Right ventricle myocardium superior (tissue), 1 donor: ENCODE data around the gene CDK17. TPM values are rescaled to one million over a fixed set of nuclear protein-coding genes. Genes with fewer than 3 reads are reported as not detected.
"Not testable (repeated sequence)": the region's sequence is repeated elsewhere in the genome, so short reads cannot be mapped to it uniquely, and the experiment has no call there.

ENCODE experiments used
- ATAC-seq: fragments of 200-7000 bp; cut with Tn5 transposase; one replicate; pipeline ENCODE4 v1.9.1; 2020; ENCODE audit warnings: mild to moderate bottlenecking; ENCODE audit not compliant: poor library complexity
- DNase-seq: peaks from one replicate; pipeline ENCODE4 v3.0.0-alpha.2; 2020
- intact Hi-C: fragments of 100-400 bp; cut with DNase I; formaldehyde crosslinking; loops from one replicate; pipeline ENCODE4 v1.11.2; 2022
- total RNA-seq: library from RNA; stranded (reverse); fragmentation: NEBNext Ultra II Directional; extraction: Animal tissue kit (Norgen Biotek cat#: 25700); gene quantifications from one replicate; pipeline ENCODE4 v1.2.1, GENCODE V29; 2021
- donor health status: DM: no; HTN: yes; CAD: no; lungs with severe emphysema.

The CDK17 gene
- total RNA-seq, 1 donor from 2014 or later, result 15.6 TPM

DNA sequence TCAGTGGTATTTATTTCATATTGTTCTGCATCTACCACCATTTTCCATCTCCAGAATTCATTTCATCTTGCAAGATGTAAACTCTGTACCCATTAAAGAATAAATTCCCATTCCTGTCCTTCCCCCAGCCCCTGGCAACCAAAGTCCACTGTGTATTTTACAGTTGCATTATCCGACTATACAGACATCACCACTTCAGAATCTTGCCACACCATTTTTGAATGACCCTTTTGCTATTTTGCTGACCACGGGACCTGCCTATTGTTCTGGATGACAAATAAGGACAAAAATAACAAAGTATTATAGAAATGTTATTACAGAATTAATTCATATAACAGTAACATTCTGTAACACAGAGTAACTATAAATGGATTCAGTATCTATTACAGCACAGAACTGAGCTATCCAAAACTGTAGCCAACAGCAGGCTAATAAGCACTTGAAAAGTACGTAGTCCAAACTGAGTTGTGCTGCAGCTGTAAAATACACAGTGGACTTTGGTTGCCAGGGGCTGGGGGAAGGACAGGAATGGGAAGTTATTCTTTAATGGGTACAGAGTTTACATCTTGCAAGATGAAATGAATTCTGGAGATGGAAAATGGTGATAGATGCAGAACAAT is 61.3 kb downstream of the CDK17 start:
- intact Hi-C loops, result no loop called here
- no peak for DNase-seq
- peak; percentile 92 for ATAC-seq

DNA sequence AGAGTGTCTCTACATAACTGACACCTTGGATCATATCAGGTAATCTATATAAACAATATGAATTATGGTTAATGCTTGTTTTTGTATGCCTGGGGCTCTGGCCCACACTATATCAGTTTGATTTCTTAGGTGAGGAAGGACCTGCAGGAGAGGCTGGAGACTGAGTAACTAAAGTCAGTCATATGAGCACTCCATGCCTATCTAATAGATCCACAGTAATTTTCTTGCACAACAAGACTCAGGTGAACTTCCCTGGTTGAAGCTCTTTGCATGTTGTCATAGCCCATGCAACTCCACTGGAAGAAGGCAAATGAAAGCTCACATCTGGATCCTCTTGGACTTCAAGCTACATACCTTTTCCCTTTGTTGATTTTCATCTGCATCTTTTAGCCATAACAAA is 62.3 kb downstream of the CDK17 start:
- DNase-seq, result no peak
- ATAC-seq, result no peak
- intact Hi-C loops, result no loop called here

DNA sequence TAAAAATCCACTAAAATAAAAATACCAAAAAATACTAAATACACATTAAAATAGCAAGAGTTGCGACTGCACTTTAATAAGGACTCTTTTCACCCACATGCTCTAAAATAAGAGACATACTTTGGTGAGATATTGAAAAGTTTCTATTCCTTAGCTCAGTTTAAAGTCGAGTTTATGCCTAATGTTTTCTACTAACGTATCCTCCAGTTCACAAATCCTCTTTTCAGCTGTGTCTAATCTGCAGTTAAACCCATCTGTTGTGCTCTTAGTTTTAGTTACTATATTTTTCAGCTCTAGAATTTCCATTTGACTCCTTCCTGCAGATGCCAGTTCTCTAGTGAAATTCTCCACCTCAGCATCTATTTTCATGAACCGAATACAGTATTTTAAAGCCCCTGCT is 63.8 kb downstream of the CDK17 start:
- intact Hi-C loops, result no loop called here
- ATAC-seq, result no peak
- no peak for DNase-seq

DNA sequence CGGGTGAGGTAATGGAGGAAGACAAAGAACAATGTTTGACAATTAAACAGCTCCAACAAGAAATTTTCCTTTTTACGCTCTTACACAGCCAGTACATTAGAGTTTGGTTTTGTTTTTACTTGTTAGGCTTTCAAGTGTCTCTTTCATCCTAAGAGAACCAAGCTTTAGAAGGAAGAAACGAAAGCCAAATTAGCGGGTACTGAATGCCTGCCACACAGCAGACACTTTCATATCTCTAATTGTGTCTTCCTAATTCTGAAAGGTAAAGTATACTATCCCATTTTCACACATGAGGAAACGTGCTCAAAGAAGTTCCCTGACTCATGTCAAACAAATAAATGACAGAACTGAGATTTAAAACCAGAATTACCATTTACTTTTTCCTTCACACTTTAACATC is 65.0 kb downstream of the CDK17 start:
- ATAC-seq (no peak), DNase-seq (no peak)
- intact Hi-C loops, result no loop called here

DNA sequence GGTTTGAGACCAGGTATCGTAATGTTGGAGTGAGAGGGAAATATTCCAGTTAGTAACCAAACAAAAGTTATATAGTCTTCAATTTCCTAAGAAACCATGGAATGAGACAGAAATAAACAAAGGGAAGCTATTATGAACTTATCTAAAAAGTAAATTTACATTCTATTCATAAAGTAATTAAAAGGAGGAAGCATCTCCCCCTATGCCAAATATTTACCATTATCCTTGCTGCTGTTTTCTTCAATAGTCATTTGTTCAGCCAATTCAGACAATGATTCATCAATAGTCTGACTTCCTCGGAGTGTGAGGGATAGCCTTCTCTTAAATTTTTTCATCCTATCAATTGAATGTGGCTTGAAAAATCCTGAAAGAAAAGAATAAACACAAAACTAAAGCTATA is 65.7 kb downstream of the CDK17 start:
- intact Hi-C loops, result no loop called here
- no peak for ATAC-seq
- DNase-seq, result no peak

DNA sequence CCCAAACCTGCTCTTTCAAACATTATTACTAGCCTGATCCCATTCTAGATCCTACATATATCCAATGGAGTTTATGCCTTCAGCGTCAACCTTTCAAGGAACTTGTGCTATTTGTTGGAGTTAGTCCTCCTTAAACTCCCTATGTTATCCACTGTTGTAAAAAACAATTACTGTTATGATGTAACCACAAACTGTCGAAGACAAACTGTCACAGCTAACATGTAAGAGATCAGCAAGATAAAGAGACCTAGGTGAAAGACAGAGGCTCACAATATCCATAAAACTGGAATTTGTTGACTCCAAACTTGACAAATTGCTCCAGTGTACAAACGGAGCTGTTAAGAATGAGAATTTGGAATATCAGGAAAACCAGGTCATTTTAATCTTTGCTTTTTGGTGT is 70.7 kb downstream of the CDK17 start:
- intact Hi-C loops, result no loop called here
- ATAC-seq (no peak), DNase-seq (no peak)

DNA sequence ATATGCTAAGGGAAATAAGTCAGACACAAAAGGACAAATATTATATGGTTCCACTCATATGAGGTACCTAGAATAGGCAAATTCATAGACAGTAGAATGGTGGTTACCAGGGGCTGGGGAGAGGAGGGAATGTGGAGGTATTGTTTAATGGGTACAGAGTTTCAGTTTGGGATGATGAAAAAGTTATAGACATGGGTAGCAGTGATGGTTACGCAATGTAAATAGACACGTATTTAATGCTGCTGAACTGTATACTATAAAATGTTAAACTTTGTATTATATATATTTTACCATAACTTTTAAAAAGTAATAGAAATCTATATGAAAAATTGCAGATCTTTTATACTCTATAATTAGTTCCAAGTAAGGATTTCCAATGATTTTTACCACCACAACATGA is 71.2 kb downstream of the CDK17 start:
- no peak for ATAC-seq
- DNase-seq, result no peak
- intact Hi-C loops, result no loop called here

DNA sequence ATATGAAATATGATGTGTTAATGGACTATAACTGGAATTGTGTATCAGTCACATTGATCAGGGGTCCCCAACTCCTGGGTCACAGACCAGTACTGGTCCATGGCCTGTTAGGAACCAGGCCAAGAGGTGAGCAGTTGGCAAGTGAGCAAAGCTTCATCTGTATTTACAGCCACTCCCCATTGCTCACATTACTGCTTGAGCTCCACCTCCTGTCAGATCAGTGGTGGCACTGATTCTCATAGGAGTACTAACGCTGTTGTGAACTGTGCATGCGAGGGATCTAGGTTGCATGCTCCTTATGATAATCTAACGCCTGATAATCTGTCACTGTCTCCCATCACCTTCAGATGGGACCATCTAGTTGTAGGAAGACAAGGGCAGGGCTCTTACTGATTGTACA is 72.3 kb downstream of the CDK17 start:
- intact Hi-C loops, result no loop called here
- ATAC-seq (no peak), DNase-seq (no peak)

DNA sequence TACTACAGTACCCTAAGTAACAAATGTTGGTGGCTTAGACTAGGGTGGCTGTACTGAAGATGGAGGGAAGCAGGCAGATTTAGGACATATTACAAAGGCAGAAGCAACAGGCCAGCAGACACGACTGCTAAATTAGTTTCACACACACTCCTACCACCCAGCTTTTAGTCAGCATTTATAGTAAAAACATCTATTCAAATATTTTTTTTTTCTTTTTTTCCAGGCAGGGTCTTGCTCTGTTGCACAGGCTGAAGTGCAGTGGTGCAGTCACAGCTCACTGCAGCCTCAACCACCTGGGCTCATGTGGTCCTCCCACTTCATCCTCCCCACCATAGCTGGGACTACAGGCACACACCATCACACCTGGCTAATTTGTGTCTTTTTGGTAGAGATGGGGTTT is 72.9 kb downstream of the CDK17 start:
- ATAC-seq (no peak), DNase-seq (no peak)
- intact Hi-C loops, result no loop called here

DNA sequence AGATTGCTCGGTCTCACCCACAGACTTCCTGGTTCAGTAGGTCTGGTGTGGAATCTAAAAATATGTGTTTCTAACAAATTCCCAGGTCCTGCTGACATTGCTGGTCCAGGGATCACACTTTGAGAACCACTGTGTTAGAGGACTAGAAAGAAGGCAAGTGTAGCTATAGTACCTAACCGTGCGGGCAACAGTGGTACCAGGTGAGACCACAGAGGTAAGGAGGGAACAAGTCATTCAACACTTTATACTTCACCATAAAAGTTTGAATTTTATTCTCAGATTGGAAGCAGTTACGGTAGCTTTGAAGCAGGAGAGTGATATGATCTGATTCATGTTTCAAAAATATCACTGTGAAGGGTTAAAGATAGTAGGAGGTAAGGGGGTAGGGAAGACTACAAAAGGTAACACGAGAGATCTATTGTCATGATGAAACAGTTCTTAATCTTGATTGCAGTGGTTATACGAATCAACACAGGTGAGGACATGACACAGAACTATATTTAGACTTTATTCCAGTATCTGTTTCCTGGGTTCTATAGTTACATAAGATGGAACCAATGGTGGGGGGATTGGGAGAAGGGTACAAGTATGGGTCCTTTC is 73.5 kb downstream of the CDK17 start:
- intact Hi-C loops, result no loop called here
- DNase-seq (no peak), ATAC-seq (no peak)

DNA sequence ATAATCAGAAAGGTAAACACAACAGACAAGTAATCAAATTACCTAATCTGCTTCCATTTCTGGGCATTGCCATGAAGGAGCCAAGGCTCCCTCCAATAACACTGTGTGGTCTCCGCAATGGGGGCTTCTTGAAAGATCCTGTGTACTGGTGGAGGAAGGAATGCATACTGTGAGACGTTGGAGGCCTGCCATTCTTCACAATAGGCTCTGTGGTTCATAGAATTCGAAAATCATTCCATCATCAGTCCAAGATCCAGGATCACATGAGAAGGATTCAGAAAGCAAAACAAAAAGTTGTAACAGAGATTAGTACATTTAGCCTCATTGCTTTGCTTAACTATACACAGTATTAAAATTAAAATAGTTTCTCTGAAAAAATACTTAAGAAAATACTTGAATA is 76.3 kb downstream of the CDK17 start:
- DNase-seq, result no peak
- ATAC-seq, result no peak
- intact Hi-C loops, result no loop called here

DNA sequence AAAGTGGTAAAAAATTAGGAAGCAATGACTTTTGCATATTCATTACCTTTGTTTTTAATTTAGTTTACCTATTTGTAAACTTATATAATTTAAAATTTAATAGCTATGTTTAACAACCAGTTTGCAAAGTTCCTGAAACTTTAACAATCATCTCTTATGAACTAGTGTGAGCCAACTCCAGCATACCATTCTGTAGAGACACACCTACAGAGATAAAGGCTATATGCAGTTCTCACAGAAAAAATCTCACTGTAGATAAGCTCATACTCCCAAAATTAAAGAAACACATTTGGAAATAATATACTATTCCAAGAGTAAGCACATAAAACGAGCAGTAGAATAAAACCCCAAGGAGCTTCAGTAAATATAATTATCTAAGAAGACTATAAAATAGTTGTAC is 77.5 kb downstream of the CDK17 start:
- intact Hi-C loops, result no loop called here
- ATAC-seq (no peak), DNase-seq (no peak)

DNA sequence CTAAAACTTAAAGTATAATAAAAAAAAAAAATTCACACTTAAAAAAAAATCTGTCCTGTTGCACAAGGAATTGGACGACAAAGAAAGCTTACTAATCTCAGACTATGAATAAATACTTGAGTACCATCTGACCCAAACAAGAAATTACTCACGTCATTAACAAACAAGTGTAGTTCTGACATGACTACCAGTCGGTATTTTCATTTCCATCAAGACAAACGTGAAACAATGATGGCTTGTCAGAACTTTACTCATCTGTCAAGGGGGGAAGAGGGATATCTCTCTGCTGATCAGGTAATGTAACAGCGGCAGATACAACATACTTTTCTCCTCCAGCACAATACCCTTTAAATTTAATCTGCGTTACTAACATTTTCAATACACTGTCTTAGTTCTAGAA is 78.3 kb downstream of the CDK17 start:
- intact Hi-C loops, result no loop called here
- ATAC-seq, result no peak

DNA sequence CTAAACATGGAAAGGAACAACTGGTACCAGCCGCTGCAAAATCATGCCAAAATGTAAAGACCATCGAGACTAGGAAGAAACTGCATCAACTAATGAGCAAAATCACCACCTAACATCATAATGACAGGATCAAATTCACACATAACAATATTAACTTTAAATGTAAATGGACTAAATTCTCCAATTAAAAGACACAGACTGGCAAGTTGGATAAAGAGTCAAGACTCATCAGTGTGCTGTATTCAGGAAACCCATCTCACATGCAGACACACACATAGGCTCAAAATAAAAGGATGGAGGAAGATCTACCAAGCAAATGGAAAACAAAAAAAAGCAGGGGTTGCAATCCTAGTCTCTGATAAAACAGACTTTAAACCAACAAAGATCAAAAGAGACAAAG is 82.4 kb downstream of the CDK17 start:
- ATAC-seq, DNase-seq, intact Hi-C loops: not testable (repeated sequence)

More for the DNA sequence above, 78.3 kb downstream of the CDK17 start:
- no peak for DNase-seq

DNA sequence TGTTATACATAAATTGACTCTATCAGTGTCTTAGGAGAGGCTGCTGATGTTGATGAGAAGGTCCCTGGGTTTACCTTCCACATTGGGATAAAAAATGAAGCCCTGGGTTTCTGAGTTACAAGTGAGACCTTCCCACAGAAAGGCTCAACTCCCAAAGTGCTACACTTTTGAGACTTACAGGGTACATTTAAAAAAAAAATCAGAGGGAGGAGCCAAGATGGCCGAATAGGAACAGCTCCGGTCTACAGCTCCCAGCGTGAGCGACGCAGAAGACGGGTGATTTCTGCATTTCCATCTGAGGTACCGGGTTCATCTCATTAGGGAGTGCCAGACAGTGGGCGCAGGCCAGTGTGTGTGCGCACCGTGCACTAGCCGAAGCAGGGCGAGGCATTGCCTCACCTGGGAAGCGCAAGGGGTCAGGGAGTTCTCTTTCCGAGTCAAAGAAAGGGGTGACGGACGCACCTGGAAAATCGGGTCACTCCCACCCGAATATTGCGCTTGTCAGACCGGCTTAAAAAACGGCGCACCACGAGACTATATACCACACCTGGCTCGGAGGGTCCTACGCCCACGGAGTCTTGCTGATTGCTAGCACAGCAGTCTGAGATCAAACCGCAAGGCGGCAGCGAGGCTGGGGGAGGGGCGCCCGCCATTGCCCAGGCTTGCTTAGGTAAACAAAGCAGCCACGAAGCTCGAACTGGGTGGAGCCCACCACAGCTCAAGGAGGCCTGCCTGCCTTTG is 84.3 kb downstream of the CDK17 start:
- intact Hi-C loops, ATAC-seq, DNase-seq: not testable (repeated sequence)

DNA sequence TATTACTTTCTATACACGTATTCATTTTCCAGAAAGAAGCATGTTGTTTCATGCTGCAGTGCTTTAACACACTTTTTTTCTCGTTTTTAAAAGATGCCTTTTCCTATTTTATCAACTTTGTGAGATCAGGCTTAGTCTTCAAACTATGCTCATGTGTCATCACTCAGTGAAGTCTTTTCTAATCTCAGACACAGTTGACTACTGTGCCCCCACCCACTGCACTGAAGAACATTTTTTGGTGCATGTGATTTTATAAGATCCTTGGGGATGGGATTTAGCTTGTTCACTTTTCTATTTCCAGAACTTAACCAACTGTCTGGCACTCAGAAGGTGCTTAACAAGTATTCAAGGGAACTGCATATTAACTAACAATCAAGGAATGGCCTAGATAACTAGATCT is 85.5 kb downstream of the CDK17 start:
- ATAC-seq, result no peak
- DNase-seq, result no peak
- intact Hi-C loops, result no loop called here

DNA sequence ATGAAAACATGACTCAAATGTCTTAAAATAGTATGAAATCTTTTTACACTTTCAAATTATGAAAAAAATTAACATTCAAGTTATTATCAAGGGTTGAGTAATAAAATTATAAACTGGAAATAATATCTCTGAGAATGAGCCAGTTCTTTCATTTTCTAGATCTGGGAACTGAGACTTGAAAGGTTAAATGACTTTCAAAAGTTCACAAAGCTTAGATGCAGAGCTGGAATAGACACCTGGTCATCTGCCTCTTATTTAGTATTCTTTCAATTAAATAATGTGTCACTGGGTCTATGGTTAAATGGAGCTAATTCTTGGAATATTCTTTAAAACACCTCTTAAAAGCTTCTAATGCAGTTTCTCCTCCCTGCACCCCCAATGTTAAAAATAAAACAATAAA is 86.6 kb downstream of the CDK17 start:
- intact Hi-C loops, result no loop called here
- DNase-seq, result no peak
- no peak for ATAC-seq

DNA sequence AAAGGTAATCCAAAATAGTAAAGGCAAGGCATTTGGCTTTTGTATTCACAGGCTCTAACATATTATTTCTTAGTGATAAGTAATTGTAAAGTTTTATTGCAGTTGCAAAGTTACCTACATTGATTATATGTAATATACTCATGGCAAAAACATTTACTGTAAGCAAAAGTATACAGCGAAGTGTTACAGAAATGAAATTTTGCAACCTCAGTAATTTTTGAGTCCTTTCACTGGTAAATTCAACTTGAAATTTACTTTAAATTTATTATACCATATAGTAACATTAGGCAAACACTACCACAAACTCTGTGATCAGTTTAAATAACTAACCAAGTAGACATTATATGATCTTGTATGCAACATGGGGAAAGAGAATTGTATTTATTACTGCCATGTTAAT is 89.0 kb downstream of the CDK17 start:
- DNase-seq, result no peak
- intact Hi-C loops, result no loop called here
- no peak for ATAC-seq

DNA sequence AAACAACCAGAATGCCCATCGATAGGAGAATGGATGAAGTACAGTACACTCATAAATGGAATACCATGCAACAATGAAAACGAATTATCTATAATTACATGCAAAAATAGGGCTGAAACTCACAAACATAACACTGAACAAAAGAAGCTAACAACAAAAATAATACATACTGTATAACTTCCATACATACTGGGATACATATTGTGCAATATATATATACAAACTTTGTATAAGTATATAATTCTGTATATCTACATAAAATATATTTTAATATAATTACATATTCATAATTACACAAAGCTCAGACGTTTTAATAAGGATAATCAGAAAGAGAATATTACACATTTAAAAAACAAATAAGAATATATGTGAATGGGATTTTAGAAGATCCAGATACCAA is 90.2 kb downstream of the CDK17 start:
- ATAC-seq (no peak), DNase-seq (no peak)
- intact Hi-C loops, result no loop called here

DNA sequence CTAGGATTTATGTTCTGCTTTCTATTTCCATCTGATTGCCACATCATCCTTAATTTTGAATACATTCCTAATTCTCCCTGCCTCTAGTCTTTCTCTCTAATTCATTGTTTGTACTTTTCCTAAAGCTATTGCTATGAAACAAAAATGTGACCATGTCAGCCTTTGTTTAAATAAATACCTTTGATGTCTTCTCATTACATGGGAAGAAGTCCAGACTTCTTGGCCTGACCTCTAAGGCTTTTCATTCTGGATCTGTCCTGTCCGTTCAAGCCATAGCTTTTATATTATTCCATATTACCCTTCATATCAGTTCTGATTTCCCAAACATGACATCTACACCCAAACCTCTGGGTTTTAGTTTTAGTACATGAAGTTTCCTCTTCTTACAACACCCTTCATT is 91.4 kb downstream of the CDK17 start:
- intact Hi-C loops, result loop anchor here (10.0 kb wide), 1 partner anchor 176 kb away; the partner anchor contains the start of gene CFAP54
- no peak for DNase-seq
- no peak for ATAC-seq
